ENCODE measurements around the gene TMPRSS2. TPM values are rescaled to one million over a fixed set of nuclear protein-coding genes. Genes with fewer than 3 reads are reported as not detected.

Gene TMPRSS2
- total RNA-seq, 1 experiment from 2014 or later: 1.1 TPM

DNA sequence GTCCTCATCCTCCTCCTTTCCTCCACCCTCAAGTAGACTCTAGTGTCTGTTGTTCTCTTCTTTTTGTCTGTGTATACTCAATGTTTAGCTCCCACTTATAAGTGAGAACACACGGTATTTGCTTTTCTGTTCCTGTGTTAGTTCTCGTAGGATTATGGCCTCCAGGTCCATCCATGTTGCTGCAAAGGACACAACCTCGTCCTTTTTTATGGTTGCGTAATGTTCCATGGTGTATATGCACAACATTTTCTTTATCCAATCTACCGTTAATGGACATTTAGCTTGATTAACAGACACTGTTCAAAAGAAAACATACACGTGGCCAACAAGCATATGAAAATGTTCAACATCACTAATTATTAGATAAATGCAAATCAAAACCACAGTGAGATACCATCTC, 44.3 kb upstream of the TMPRSS2 start (continued):
- TF ChIP-seq EZH2phosphoT487 (IDR thresholded peaks at IDR 0.05; ENCODE audit: borderline replicate concordance): no peak
- TF ChIP-seq SRF (IDR thresholded peaks at IDR 0.05; ENCODE audit: low read depth): no peak

DNA sequence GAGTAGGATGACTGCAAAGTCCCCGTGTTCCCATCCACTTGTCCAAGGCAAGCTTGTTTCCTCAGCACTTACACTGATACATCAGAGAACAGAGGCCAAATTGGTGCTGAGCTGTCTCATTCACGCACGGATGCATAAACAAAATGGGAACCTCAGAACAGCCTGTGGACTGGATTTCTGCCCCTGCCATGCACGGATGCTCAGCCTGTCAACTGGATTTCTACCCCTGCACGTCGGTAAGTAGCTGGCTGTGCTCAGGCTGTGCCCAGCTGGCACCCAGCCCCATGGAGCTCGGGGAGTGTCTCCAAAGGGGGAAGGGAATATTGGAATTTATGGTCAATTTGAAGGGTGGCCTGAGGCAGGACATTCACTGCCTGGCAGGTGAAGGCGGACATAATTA, 40.8 kb upstream of the TMPRSS2 start:
- Histone ChIP-seq H3K79me2 (ENCODE audit: insufficient read depth, low read length) (no peaks in the 10 kb centered on the region), H2AFZ (ENCODE audit: low read depth, low read length, poor library complexity, severe bottlenecking) (no peak overlapping the region), H3K9me2 (ENCODE audit: insufficient read depth) (no peaks in the 10 kb centered on the region), H3K9me3 (ENCODE audit: control insufficient read depth in 1 of 2, insufficient read depth in 1 of 2, low read depth in 1 of 2, low read length in 2 of 2) (no peaks in the 10 kb centered on the region), H3K9ac (ENCODE audit: low read length) (no peak overlapping the region), H3K36me3 (ENCODE audit: control insufficient read depth in 1 of 2, insufficient read depth in 2 of 2, low read length in 2 of 2) (no peaks in the 10 kb centered on the region), H3K4me2 (ENCODE audit: low read length) (no peak overlapping the region), H4K20me1 (ENCODE audit: insufficient read depth) (no peaks in the 10 kb centered on the region; the same call in 1 of the 2 replicates), H3K4me1 (ENCODE audit: control insufficient read depth in 1 of 2, insufficient read depth in 2 of 2, low read length in 2 of 2) (no peaks in the 10 kb centered on the region), H3K4me3 (replicated peaks in 1 of 2; ENCODE audit: low read depth in 1 of 2, low read length in 2 of 2) (no peak overlapping the region), H3K27me3 (ENCODE audit: insufficient read depth, low read length) (peaks cover 36% of the 10 kb centered on the region; the same call in 1 of the 2 replicates), H3K27ac (ENCODE audit: low read depth, low read length) (no peak overlapping the region)
- TF ChIP-seq ATF3 (IDR thresholded peaks at IDR 0.05) (no peak), CBX3 (IDR thresholded peaks at IDR 0.05; ENCODE audit: low read depth) (no peak), CEBPB (IDR thresholded peaks at IDR 0.05; ENCODE audit: low read depth) (no peak), EZH2 (IDR thresholded peaks at IDR 0.05) (no peak), ELF1 (IDR thresholded peaks at IDR 0.05; ENCODE audit: borderline replicate concordance, low read depth) (no peak)
- no TSS peak for BruUV-seq (replicated peaks)
- DNase-seq (ENCODE audit: low read depth, low spot score) (no peak), ATAC-seq (no peak)
- CTCF ChIA-PET: no interaction called here
- intact Hi-C loops (cut with micrococcal nuclease): no loop called here
- POLR2A ChIA-PET: no interaction called here
- RAD21 ChIA-PET (ENCODE audit: low non-redundant PET in 1 of 2, low total read pairs in 2 of 2, uncharacterized antibody in 2 of 2, unreplicated experiment in 2 of 2): no interaction called here

DNA sequence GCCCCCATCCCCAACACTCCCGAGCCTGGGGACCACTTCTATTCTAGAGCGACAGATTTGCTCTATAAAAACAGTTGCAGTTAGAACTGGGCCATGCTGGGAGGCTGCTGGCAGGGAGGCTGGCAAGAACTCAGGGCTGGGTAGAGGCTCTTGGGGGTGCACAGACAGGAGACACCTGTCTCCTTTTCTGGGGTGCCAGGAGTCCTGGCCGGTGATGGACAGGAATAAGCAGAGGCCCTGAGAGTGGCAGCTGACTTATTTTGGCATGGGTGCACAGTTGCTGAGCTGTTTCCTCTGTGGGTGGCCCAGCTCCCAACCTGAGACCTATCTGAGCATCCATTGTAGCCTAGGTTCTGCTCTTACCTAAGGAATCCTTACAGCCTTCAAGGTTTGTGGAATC, 39.2 kb upstream of the TMPRSS2 start:
- ChIA-PET RAD21 (ENCODE audit: low non-redundant PET in 1 of 2, low total read pairs in 2 of 2, uncharacterized antibody in 2 of 2, unreplicated experiment in 2 of 2) (no interaction called here), CTCF (interaction anchor here (1.1 kb wide), 1 partner anchor 294 kb away, joined by 3 read pairs; no protein-coding TSS in a partner anchor), POLR2A (no interaction called here)
- DNase-seq (ENCODE audit: low read depth, low spot score): no peak
- TF ChIP-seq, protein P1, sequence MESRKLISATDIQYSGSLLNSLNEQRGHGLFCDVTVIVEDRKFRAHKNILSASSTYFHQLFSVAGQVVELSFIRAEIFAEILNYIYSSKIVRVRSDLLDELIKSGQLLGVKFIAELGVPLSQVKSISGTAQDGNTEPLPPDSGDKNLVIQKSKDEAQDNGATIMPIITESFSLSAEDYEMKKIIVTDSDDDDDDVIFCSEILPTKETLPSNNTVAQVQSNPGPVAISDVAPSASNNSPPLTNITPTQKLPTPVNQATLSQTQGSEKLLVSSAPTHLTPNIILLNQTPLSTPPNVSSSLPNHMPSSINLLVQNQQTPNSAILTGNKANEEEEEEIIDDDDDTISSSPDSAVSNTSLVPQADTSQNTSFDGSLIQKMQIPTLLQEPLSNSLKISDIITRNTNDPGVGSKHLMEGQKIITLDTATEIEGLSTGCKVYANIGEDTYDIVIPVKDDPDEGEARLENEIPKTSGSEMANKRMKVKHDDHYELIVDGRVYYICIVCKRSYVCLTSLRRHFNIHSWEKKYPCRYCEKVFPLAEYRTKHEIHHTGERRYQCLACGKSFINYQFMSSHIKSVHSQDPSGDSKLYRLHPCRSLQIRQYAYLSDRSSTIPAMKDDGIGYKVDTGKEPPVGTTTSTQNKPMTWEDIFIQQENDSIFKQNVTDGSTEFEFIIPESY (IDR thresholded peaks at IDR 0.05; ENCODE audit: extremely low read depth, insufficient replicate concordance, low read length): no peak
- TF ChIP-seq ELF1 (IDR thresholded peaks at IDR 0.05; ENCODE audit: borderline replicate concordance, low read depth) (no peak), ZNF274 (IDR thresholded peaks at IDR 0.05; ENCODE audit: low read depth, low read length) (no peak), EZH2 (IDR thresholded peaks at IDR 0.05) (no peak), SP1 (IDR thresholded peaks at IDR 0.05; ENCODE audit: low read depth) (no peak), JUND (IDR thresholded peaks at IDR 0.05) (no peak), TCF7L2 (IDR thresholded peaks at IDR 0.05; ENCODE audit: borderline replicate concordance, extremely low read depth, insufficient read depth, insufficient read length) (no peak), CEBPB (IDR thresholded peaks at IDR 0.05; ENCODE audit: low read depth) (no peak), EGR1 (IDR thresholded peaks at IDR 0.05; ENCODE audit: low read depth) (no peak)
- no peaks in the 10 kb centered on the region for H3K36me3 ChIP-seq (ENCODE audit: control insufficient read depth in 1 of 2, insufficient read depth in 2 of 2, low read length in 2 of 2)
- no peak overlapping the region for H3K4me2 ChIP-seq (ENCODE audit: low read length)
- H3K27me3 ChIP-seq (ENCODE audit: insufficient read depth, low read length): peaks cover 38% of the 10 kb centered on the region; the same call in 1 of the 2 replicates
- no peak overlapping the region for H3K4me3 ChIP-seq (replicated peaks in 1 of 2; ENCODE audit: low read depth in 1 of 2, low read length in 2 of 2)
- no peaks in the 10 kb centered on the region for H3K4me1 ChIP-seq (ENCODE audit: control insufficient read depth in 1 of 2, insufficient read depth in 2 of 2, low read length in 2 of 2)
- H3K27ac ChIP-seq (ENCODE audit: low read depth, low read length): no peak overlapping the region
- no peaks in the 10 kb centered on the region for H3K9me2 ChIP-seq (ENCODE audit: insufficient read depth)
- H4K20me1 ChIP-seq (ENCODE audit: insufficient read depth): no peaks in the 10 kb centered on the region; the same call in 1 of the 2 replicates
- no peaks in the 10 kb centered on the region for H3K9me3 ChIP-seq (ENCODE audit: control insufficient read depth in 1 of 2, insufficient read depth in 1 of 2, low read depth in 1 of 2, low read length in 2 of 2)
- H3K79me2 ChIP-seq (ENCODE audit: insufficient read depth, low read length): no peaks in the 10 kb centered on the region
- intact Hi-C loops (cut with micrococcal nuclease): no loop called here
- no peak overlapping the region for H3K9ac ChIP-seq (ENCODE audit: low read length)
- no peak for ATAC-seq
- BruUV-seq (replicated peaks): no TSS peak
- no peak overlapping the region for H2AFZ ChIP-seq (ENCODE audit: low read depth, low read length, poor library complexity, severe bottlenecking)

Measured in HCT116 (cell line).